ENCODE results near the gene ROBO1.
"Not testable (repeated sequence)": the region's sequence is repeated elsewhere in the genome, so short reads cannot be mapped to it uniquely, and the experiment has no call there.

ROBO1 gene

DNA sequence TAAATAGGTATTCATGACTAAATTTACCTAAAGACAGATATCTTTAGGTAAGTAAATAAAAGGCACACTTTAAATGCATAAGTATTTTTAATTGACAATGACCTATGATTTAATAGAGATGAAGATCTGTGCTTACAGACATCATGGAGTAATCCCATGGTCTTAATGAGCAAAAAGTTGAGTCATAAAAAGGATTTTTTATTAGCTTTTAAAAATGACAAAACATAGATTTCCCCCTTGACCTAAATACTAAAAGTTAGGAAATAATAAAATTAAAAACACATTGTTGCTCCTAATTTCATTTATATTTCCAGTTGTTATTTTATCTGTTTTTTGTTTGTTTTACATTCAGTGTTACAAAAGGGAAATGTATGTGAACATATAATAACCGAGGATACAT, 1005.7 kb downstream of the ROBO1 start:
- DNase-seq = no peak

DNA sequence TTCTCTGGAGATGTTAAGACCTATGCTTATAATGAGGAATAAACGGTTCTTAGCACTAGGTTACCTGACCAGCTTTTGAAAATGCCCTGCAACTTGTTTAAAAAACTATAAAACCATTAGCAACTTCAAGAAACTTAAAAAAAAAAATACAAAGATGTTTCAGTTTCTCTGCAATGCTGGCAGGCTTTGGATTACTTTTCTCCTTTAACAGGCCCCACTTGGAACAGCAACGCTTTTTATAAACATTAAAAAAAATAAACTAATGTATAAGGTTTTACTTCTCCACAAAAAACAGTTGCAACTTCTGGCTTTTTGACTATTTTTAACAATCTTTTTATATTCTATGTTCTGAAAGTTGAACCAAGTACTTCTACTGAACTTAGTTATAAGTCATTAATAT, 1006.7 kb downstream of the ROBO1 start:
- no peak for DNase-seq

DNA sequence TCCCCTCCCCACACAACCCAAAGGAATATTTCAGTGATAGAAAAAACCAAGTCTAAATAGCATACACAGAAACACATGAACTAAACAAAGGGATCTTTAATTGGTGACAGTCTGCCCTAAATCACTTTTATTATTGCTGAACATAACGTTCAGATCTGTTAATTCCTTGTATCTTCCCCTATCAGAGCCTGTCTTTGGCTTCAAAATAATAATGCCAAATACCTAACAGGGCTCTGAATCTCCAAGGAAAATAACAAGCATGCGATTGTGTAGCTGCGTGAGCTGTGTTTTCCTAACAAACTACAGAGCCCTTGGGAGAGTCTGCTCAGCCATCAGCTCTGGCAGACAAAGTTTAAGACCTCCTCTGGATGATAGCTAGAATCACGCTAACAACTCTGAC, 1010.1 kb downstream of the ROBO1 start:
- no peak for DNase-seq

- no peak for DNase-seq
These were observed 1013.6 kb downstream of the ROBO1 start for GRCh38 chr3:78754066-78754743.

- no peak for DNase-seq
These were observed 1016.5 kb downstream of the ROBO1 start for GRCh38 chr3:78751266-78751665.

DNA sequence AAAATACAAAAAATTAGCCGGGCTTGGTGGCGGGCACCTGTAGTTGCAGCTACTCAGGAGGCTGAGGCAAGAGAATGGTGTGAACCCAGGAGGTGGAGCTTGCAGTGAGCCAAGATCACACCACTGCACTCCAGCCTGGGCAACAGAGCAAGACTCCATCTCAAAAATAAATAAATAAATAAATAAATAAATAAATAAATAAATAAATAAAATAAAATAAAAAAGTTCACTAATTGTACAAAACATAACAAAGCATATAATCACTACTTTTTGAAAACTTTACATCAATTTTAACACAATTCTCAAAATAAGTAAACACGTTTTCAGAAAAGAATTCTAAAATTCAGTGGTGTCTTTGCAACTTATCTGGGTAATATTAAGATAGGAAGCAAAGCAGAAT, 1017.5 kb downstream of the ROBO1 start:
- not testable (repeated sequence) for DNase-seq

DNA sequence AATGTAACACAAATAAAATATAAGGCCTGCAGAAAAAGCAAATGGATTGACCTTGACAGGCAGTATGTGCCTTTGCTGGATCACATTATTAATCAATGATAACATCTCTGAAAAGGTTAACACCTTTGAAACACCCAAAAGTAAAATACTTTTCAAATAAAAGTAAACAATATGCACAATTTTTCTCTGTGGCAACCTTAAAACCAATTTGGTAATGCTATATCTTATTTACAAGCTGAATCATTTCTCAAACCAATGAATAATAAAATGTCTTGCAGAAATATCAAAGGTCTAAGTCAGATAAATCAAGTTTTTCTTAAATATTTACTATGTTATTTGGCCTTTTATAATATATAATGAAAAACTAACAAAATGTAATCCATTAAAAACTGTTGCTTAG, 1018.7 kb downstream of the ROBO1 start:
- no peak for DNase-seq

DNA sequence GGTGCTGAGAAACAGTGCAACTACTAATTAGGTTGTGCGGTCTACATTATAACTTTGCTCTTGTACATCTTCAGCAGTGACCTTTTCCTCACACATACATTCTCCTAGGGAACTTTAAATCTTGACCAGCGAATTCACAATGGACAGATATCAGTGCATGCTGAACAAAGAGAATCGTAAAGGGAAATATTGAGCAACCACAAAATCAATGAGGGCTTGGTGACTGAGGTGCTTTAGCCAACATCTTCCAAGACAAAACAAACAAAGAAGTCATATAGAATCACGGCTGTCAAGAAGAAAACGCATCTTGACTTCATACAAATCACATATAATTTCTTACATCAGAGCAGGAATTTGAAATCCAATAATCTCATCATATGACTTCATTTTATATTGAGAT, 1022.0 kb downstream of the ROBO1 start:
- DNase-seq = no peak

DNA sequence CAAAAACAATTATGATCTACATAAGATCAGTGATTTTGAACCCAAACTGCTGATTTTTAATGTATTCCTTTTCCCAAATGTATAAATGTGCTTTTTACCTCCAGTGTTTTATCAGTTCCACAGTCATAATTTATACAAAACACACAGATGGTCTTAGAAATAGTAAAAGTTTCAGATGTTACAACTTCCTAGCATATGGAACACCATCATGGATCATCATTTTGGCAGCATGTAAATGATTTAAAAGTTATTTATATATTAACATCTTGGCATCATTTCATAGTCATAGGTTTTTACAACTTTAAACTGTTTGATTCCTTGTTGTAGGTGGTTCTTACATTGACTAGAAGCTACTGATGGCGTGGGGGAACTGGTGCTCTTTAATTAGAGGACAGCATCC, 1025.3 kb downstream of the ROBO1 start:
- DNase-seq = no peak

GRCh38 chr3:78742041-78742440, 1025.8 kb downstream of the ROBO1 start:
- no peak for DNase-seq

DNA sequence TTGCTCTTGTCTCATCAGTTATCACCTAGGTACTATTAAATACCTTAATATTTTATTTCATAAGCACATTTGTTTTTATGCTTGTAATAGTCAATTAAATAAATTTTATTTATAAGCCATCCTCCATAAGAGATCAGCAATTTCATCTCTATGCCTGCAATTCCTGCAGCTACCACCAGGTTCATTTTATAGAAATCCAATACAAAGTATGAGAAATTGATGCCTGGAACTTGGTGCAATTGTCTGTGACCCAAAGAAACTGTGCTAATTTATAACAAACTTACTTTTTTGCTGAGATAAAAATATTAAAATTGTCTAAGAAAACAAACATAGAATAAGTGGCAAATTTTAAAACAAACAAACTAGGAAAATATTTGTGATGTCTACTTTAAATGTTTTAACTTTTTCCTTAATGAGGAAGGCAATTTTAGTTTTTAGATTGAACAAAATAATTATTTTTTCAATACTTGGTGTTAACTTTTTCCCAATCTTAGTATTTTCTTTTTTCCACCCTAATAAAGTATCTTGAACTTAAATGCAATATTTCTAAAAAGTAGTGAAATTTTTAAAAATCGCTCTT, 1026.6 kb downstream of the ROBO1 start:
- DNase-seq = no peak

GRCh38 chr3:78738833-78739232, 1029.0 kb downstream of the ROBO1 start:
- DNase-seq = no peak

DNA sequence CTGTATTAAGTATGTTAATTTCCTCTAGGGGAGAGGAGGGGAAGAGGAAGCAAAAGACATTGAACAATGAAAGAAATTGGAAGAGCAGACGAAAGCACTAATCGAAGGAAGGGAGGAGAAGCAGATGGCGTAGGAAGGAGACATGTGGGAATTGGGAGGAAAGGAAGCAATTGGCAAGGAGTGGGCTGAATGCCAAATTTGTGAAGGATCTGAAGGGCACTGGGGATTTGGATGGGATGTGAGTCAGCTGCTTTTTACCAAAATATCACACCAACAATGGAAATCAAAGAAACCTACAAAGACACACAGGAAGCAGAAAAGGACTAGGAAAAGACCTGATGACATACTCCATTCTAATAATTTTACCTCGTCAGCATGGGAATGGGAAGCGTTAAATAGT, 1029.8 kb downstream of the ROBO1 start:
- DNase-seq = no peak

DNA sequence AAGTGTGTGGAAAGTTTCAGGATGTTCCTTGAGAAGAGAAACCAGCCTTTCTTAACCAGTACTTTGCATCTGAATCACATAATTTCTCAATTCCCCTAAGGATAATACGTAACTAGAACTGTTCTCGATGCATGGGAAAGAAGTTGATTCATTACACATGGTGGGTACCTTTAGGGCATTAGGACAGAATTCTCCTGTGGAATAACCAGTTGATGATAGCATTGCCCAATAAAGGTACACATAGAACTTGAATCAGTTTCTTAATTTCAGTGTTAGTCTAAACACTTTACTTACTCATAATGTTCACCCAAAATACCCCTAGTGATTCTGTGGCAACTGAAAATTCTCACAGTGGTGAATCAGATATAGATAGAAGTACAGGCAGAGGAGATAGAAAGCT, 1030.9 kb downstream of the ROBO1 start:
- no peak for DNase-seq

DNA sequence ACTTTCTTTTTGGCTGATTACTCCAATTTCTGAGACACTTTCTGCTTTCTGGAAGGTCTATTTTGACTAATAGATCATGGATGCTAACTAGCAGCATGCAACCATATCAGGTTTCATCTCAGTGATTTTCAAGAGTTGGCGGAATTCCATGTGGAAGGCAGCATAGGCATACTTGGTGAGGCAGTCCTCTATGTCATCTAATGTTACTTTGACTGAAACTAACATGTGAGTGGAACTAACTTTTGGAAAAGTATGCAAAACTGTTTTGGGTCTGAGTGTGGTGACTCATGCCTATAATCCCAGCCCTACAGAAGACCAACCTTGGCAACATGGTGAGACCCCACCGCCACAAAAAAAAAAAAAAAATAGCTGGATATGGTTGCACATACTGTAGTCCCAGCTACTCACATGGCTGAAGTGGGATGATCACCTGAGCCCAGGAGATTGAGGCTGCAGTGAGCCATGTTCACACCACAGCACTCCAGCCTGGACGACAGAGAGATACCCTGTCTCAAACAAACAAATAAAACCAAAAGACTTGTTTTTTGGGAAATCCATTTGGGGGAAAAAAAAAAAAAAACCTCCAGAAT, 1033.7 kb downstream of the ROBO1 start:
- no peak for DNase-seq

GRCh38 chr3:78732893-78733292, 1034.9 kb downstream of the ROBO1 start:
- no peak for DNase-seq

DNA sequence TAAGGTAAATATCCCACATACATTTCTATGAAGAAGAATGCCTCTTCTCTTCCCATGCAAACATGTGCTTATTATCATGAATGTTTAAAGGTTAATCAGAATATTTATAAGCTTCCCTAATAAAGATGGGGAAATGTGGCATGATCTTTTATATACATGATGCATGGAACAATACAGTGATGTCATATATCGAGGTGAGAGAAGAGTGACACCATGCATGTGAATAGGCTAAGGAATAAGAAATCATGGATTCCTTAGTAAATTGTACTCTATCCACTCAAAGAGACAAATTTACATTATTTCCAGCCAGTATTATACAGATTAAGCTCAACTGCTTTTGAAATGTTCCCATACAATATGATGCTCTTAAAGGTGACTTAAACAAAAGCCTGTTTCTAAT, 1035.3 kb downstream of the ROBO1 start:
- DNase-seq = no peak

GRCh38 chr3:78729946-78730345, 1037.9 kb downstream of the ROBO1 start:
- no peak for DNase-seq

DNA sequence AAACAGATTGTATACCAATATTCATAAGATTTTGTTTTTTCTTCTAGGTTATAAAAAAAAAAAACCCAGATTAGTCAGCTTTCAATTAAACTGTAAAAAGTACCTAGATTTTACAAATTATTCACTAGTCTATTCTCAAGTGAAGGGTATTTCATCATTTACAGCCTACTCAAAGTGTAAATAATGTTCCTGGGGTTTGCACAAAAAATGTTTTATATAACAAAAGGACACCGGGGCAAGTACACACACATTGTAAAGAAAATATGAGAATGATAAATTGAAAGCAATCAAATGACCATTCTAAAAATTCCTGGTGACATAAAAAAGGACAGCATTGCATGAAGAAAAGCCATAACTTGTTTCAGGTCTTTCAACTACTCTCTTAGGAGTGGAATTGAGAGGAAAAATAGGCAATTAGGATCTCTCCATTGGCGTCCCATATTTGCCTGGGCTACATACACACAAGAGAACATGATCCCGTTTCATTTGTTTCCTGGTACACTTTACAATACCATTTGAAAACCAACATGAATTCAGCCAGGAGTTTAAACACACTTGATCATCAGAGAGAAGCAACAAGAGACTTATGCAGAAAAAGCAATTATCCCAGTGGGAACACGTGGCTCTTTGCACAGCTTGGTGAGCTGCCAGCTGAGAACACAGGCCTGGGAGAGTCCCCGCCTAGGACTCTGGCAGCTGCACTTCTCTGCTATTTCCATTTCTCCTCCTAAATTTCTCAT, 1039.2 kb downstream of the ROBO1 start:
- no peak for DNase-seq

GRCh38 chr3:78726545-78726944, 1041.3 kb downstream of the ROBO1 start:
- no peak for DNase-seq

DNA sequence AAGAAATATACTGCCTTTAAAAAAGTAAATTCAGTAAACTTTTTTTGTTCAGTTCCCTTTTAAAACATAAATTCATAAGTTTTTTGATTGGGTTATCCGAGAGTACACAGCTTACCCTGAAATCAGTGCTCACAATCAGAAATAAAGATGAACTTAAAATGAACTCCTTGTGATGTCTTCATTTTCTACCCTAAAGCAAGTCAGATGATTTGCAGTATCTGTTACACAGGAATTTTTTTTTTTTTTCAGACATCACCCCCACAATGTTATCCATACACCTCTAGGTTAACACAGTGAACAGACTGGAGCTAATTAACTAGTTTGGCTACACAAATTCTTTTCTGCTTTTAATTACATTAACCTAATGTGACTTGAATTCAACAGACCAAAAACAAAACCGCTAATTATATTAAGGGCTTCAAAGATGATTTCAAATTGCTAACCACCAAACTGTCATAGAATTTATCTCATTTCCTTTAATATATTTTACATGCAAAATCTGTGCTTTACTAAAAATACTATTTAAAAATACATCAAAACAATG, 1042.0 kb downstream of the ROBO1 start:
- no peak for DNase-seq

- DNase-seq = no peak
These were observed 1042.9 kb downstream of the ROBO1 start for GRCh38 chr3:78724859-78725258.

- not testable (repeated sequence) for DNase-seq
These were observed 1043.4 kb downstream of the ROBO1 start for GRCh38 chr3:78724364-78724763.

Data from stimulated activated CD4-positive, alpha-beta T cell treated with anti-CD3 and anti-CD28 coated beads, Interleukin-2, amount 100 ng/mL, for 48 hours (primary cell).